HG03469 (cell line): ENCODE measurements around the gene UGP2.
"Not testable (repeated sequence)": the region's sequence is repeated elsewhere in the genome, so short reads cannot be mapped to it uniquely, and the experiment has no call there.

Experiments
- ATAC-seq: cut with Tn5 transposase; IDR thresholded peaks from one replicate; pipeline ENCODE4 v1.9.1; 2021; ENCODE audit warnings: mild to moderate bottlenecking, moderate library complexity, moderate number of reproducible peaks; ENCODE audit not compliant: unreplicated experiment

Gene UGP2

DNA sequence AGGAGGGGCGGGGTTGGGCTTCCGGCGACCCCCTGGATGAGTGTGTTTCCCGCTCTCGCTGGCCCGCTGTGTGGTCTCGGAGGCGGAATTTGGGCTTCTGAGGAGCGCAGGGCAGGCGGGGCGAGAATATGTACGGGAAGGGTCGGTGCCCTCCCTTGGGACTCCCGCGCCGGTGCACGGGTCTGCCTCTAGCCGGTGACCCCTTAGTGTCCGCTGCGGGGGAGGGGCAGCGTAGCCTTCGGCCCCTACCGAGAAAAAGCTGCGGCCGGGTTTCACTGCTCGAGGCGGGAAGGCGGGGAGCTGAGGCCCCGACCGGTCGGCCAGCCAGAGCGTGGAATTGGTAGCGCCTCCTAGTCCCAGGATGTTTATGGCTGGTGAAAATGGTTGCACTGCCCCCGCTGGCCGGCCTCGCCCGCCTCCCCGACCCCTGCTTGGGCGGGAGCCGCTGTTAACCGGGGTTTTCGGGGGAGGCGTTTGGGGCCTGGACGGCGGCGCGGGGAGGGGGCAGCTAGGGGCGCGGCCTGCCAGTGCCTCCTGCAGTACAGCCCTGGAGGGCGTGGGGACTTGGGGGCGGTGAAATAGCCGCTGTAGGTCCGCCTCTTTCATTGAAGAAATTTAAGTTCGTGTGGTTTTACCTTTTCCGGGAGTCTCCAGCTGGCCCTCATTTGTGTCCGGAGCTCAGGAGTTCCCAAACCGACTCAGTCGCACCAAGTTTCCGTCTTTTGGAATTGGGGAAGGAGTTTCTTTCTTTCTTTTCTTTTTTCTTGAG, at the start of gene UGP2:
UGP2 (plus strand) TSS at position 643 of the 769 bp plus-strand sequence. CDS start 290 bp downstream, outside the sequence.
- peak; percentile 36 for ATAC-seq

DNA sequence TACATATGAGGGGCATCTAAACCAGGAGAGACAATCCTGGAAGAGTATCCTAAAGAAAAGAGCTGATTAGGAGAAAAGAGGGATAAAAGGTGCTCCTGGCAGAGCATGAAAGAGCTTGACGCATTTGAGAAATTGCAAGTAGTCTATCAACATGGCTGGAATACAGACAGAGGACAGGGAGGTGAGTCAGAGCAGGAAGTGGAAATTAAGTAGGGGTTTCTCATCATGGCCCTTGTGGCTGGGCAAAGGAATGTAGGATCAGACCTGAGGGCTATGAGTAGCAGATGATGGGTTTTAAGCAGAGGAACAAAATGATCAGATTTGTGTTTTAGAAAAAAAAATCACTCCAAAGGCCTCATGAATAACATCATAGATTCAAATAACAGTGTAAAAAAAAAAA, 49.2 kb upstream of the UGP2 start:
- no peak for ATAC-seq

DNA sequence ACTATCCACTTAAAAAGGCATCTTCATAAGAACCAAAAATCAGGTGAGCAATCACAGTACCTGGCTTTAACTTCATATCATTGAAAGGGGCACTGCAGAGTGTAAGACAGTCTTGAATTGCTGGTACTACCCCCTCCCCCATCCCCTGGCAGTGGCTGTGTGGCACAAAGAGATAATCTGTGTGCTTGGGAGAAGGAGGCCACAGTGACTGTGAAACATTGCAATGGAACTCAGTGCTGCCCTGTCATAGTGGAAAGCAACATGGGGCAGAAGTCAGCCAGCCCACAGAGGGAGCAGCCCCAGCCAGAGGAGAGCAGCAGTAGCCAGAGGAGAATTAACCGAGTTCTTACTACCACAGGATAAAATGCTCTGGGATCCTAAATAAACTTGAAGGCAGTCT, 45.3 kb upstream of the UGP2 start:
- ATAC-seq, result no peak

DNA sequence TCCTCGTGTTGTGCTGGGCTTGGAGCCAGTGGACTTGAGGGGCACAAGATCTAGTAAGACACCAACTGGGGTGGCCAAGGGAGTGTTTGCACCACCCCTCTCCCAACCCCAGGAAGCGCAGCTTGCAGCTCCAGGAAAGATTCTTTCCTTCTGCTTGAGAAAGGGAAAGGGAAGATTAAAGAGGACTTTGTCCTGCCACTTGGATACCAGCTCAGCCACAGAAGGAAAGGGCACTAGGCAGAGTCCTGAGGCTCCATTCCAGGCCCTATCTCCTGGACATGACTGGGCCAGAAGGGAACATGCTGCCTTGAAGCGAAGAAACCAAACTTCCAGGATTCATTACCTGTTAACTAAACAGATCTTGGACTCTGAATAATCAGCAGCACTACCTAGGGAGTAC, 44.9 kb upstream of the UGP2 start:
- no peak for ATAC-seq

DNA sequence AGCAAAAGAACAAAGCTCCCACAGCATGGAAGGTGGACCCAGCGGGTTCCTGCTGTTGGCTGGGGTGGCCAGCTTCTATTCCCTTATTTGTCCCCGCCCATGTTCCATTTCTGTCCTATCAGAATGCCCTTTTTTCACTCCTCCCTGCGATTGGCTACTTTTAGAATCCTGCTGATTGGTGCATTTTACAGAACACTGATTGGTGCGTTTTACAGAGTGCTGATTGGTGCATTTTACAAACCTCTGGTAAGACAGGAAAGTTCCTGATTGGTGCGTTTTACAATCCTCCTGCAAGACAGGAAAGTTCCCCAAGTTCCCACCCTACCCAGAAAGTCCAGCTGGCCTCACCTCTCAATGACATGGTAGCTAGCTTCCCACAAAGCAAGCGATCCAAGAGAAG, 40.2 kb upstream of the UGP2 start:
- ATAC-seq, result no peak

DNA sequence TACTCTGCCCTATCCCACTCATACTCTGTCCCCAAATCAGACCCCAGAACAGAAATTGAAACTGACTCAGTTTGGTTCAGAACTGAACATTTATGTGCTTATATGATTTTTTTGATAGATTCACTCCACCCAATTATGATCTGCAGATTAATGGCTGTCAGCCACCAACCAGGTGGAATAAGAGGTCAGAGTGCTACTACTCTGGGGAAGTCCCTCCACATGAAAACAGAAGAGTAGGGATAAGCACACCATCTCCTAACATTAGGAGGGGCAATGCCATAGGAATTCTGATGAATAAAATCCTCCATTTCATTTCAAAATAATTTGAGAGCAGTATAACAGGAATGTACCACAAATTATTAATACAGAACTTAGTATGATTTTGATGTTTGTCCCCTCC, 36.3 kb upstream of the UGP2 start:
- ATAC-seq, result no peak

DNA sequence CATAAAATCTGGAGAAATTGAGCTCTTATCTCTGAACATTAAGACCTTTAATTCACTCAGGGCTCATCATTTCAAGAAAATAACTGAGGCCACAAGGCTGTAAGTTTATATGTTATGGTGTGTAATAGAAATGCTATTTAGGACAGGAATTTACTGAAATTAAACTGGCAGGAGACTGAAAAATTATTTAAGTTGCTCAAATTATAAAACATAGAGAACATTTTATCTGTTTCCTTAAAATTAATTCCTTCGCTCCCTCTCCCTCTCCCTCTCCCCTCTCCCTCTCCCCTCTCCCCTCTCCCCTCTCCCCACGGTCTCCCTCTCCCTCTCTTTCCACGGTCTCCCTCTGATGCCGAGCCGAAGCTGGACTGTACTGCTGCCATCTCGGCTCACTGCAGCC, 33.7 kb upstream of the UGP2 start:
- ATAC-seq, result not testable (repeated sequence)

DNA sequence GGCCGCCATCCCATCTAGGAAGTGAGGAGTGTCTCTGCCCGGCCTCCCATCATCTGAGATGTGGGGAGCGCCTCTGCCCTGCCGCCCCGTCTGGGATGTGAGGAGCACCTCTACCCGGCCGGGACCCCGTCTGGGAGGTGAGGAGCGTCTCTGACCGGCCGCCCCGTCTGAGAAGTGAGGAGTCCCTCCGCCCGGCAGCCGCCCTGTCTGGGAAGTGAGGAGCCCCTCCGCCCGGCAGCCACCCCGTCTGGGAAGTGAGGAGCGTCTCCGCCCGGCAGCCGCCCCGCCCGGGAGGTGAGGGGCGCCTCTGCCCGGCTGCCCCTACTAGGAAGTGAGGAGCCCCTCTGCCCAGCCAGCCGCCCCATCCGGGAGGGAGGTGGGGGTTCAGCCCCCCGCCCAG, 32.8 kb upstream of the UGP2 start:
- not testable (repeated sequence) for ATAC-seq

DNA sequence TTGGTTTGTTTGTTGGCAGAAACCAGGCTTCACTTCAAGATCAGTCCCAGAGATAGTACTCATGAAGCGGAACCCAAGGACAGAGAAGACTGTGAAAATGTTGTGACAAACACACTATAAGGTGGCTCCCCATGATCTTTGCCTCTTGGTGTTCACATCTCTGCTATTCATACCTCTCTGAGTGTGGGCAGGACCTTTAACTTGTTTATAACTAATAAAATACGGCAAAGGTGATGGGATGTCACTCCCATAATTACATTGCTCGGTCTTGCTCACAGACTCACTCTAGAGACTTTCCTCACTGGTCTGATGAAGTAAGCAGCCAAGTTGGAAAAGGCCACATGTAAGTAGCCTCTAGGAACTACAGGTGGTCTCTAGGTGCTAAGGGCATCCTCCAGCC, 30.6 kb upstream of the UGP2 start:
- ATAC-seq, result no peak

DNA sequence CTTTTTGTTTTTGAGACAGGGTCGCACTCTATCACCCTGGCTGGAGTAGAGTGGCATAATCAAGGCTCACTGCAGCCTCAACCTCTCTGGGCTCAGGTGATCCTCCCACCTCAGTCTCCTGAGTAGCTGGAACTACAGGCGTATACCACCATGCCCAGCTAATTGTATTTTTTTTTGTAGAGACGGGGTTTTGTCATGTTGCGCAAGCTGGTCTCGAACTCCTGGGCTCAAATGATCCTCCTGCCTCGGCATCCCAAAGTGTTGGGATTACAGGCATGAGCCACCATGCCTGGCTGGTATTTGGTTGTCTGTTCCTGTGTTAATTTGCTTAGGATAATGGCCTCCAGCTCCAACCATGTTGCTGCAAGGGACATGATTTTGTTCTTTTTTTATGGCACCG, 29.8 kb upstream of the UGP2 start:
- not testable (repeated sequence) for ATAC-seq

DNA sequence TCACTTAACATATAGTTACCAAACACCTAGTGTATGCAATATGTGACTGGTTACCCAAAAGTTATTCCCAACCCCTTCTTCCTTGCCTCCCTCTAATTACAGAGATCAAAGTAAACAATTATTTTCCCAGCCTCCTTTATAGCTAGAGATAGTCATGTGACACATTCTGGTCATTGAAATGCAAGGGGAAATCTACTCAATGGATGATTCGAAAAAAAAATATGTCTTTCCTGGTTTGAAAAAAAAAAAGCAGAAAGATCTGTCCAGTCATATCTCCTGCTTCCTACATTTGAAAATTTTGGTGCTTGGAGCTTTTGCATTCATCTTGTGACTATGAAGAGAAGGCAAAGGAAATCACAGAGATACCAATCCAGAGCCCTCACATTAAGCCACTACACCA, 27.6 kb upstream of the UGP2 start:
- no peak for ATAC-seq

DNA sequence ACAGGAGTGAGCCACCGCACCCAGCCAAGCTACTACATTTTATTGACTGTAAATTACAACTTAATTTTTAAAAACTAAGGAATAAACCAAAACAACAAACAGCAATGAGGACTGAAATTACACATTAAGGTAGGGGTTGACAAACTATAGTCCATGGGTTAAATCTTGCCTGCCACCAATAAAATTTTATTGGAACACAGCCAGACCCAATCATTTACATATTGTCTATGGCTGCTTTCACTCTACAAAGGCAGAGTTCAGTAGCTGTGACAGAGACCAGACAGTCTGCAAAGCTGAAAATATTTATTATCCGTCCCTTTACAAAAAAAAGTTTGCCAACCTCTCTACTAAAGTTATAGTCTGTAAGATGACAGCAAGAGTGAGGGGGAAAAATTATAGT, 24.3 kb upstream of the UGP2 start:
- no peak for ATAC-seq

DNA sequence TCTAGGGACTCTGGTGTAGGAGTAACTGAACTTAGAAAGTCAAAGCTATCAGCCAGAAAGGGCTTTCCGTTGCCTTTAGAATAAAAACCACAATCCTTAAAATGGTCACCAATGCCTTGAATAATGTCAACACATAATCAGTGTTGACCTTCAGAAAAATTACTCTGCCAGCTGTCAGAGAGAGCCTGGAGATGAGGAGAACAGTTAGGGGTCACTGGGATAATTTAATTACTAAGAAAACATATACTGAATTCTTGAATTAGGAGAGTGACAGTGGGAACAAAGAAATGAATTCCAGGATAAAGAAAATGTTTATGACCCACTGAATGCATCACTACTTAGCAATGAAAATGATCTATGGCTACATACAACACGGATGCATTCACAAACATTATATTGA, 23.4 kb upstream of the UGP2 start:
- no peak for ATAC-seq

DNA sequence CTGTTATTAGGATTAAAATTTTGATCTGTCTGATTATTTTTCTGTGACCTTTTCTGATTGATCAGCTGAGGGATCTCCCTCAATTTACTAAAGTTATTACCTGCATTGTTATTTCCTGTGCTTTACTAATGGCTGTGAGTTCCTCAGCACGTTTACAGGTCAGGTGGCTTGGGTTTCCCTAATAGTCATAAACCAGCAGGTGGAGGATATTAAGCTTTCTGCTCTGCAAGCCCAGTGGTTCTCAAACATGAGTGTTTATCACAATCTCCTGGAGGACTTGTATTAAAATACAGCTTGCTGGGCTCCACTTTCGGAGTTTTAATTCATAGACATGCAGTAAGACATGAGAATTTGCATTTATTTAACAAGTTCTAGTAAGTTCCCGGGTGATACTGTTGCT, 22.4 kb upstream of the UGP2 start:
- ATAC-seq, result no peak

DNA sequence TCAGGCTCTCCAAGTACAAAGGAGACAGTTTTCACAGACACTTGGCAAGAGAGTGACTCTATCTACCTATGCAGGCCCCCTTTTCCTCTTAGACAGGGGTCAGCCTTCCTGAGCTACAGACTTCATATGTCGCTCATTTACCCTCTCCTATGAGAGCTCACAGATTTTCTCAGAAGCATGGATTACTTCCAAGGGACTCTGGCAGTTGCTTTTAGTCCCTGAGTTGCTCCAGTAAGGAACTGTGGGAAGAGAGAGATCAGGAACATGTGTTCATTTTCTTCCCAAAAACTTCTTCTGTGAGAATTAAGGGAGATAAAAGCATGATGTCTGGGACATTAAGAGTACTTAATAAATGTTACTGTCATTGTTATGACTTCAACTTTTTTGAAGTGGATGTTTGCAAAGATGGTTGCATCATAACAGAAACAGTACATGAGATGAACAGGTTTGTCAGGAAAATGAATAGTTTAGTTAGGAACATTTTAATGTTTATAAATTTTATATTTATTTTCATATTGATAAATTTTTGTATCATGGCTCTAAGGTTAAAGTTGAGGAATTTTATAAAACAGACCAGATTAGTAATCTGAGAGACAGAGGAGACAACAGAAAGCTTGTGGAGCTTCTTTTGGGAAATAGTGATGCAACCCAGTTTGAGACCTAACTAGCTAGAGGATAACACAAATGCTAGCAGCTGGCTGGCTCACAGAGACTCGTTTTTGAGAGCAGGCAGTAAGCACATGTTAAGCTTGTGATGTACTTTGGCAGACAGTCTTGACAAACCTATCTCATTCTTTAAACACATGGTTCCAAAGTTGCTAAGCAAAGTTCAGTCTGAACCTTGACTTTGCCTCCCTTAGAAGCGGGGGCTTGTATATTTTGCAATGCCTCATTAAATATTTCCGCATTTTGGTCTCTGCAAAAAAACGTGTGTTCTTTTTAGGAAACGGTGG, 21.7 kb upstream of the UGP2 start:
- ATAC-seq, result no peak

DNA sequence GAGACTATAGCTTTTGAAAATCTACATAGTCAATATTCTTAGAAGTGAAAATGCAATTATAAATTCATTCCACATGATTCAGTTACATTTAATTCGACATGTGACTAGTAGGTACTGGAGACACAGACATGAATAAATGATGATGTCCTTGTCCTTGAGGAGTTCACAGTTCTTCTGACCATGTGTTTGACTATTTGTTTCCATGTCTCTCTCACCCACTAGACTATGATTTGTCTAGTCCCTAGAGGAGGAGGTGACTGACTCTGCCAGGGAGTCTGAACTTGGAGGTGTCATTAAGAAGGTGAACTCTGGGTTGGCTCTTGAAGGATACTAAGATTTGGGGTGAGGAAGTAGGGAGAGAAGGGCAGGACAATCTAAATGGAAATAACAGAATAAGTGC, 20.7 kb upstream of the UGP2 start:
- no peak for ATAC-seq

DNA sequence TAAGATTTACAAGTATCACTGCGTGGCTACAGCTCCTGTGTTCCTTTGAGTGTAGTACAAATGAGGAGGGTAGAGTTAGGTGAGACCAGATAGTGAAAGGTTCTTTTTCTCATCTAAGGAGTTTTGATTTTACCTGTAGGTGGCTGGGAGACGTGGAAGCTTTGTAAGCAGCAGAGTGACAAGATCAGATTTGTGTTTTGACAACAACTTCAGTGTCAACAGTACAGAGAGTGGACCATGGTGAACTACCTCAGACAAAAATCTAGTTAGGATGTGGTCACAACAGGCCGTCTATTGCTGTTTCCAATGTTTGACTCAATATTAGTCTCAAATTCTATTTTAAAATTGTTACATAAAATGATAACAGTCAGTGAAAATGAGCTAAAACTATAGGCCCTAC, 20.3 kb upstream of the UGP2 start:
- ATAC-seq, result no peak

DNA sequence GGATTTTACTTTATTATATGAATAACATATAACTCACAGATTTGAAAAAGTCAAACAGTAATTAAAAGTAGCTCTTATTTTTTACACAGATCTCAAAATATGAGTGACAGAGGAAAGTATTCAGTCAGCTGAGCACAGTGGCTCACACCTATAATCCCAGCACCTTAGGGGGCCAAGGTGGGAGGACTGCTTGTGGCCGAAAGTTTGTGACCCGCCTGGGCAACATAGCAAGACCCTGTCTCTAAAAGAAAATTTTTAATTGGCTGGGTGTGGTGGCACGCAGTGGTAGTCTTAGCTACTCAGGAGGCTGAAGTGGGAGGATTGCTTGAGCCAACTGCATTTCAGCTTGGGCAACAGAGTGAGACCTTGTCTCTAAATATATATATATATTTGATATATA, 19.2 kb upstream of the UGP2 start:
- no peak for ATAC-seq

DNA sequence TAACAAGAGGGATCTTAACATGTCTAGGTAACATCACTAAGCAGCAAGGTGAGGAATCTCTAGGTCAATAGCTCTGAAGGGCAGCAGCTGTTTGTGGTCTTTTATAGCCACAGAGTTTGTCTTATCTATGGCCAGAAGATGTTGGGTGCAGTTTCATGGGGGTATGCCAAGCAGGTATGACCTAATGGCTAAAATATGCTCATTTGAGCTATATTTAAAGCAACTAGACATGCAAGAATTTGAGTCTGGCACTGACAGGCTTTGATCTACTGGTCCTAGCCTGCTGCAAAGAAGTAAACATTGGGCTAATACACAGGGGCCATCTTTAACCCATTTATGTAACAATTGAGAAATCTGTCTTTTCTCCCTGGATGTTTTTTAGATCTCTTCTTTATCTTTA, 13.9 kb upstream of the UGP2 start:
- ATAC-seq, result no peak

DNA sequence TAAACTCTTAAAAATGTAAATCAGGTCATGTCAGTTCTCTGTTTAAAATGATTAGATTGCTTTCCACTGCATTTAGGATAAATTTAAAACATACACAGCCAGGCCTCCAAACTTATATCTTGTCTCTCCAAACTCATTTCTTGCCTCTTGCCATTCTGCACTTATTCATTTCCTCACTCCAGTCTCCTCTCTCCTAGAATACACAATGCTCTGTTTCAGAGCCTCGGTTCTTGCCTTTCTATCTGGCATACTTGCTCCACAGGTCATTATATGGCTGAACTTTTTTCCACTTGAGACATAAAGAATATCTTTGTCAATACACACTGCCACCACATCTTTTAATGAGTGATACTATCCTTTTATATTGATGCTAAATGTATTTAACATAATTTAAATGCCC, 10.5 kb upstream of the UGP2 start:
- ATAC-seq, result no peak

DNA sequence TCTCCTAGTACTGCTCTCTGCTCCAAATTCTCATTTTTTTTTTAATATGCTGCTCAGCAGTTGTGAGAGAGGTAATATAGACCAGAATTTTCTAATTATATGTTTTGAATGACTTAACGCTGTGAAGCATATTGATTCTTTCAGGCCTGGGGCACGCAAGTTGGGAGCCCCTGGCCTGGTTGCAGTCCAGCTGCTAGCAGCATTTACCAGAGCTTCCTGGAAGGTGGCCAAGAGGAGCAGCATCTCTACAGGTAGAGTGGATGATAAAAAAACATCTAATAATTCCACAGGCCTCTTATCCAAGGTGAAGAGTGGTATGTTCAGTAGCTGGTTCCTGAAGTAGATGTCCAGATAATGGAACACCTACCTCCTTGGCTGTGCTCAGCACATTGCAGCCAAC, 7.3 kb upstream of the UGP2 start:
- no peak for ATAC-seq

DNA sequence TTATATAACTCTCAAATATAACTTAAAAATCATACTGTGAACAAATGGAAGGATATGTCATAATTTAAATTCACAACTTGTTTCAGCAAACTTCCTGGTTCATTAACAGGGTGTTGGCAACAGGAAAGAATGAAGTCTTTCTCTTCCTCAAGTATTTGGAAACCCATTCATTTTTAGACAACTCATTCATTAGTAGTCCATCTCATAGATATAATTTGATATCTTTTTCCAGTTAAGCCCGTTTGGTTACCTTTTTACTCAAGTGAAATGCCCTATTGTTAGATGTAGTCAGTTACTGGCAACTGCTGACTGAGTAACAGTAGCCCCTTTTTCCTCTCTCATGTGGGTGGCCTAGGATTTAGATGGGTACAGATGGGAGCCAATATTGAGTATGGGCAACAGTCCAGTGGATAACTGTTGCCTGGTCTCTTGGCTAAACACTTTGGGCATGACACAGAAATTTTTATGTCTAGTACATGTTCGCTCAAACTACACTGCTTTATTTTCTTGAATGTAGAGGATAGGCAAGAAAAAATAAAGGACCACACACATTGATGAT, 4.6 kb upstream of the UGP2 start:
- ATAC-seq, result no peak
